Hepatocyte (in vitro differentiated cells): ENCODE measurements around the gene BEND6. TPM values are rescaled to one million over a fixed set of nuclear protein-coding genes. Genes with fewer than 3 reads are reported as not detected.
A peak's percentile ranks its signal among the peaks of the same experiment; 100 is the strongest.

Experiments
- DNase-seq: peaks from one replicate; pipeline ENCODE4 v3.0.0-alpha.2; 2016; ENCODE audit warnings: low spot score
- H2AFZ ChIP-seq: fragments of 200-600 bp; sonication (generic); 2 replicates; pipeline ENCODE4 v1.6.0; 2016; ENCODE audit warnings: antibody characterized with exemption, mild to moderate bottlenecking
- H3K27ac ChIP-seq: fragments of 200-600 bp; sonication (generic); 2 replicates; pipeline ENCODE4 v1.5.1; 2016; ENCODE audit warnings: mild to moderate bottlenecking
- H3K27me3 ChIP-seq: fragments of 200-600 bp; sonication (generic); 2 replicates; pipeline ENCODE4 v1.6.1; 2016
- H3K36me3 ChIP-seq: fragments of 200-600 bp; sonication (generic); replicated peaks from 2 replicates; pipeline ENCODE4 v1.5.1; 2016; ENCODE audit warnings: low read depth; ENCODE audit not compliant: insufficient read depth
- H3K4me1 ChIP-seq: fragments of 200-600 bp; sonication (generic); 2 replicates; pipeline ENCODE4 v1.5.1; 2016; ENCODE audit warnings: mild to moderate bottlenecking, moderate library complexity; ENCODE audit not compliant: insufficient read depth
- H3K4me2 ChIP-seq: fragments of 200-600 bp; sonication (generic); 2 replicates; pipeline ENCODE4 v1.6.0; 2016
- H3K4me3 ChIP-seq: fragments of 200-600 bp; sonication (generic); 2 replicates; pipeline ENCODE4 v1.5.1; 2016; ENCODE audit warnings: mild to moderate bottlenecking
- H3K79me2 ChIP-seq: fragments of 200-600 bp; sonication (generic); 2 replicates; pipeline ENCODE4 v1.6.0; 2017; ENCODE audit warnings: mild to moderate bottlenecking
- H3K9me2 ChIP-seq: fragments of 200-600 bp; sonication (generic); replicated peaks from 2 replicates; pipeline ENCODE4 v1.6.0; 2017; ENCODE audit warnings: mild to moderate bottlenecking; ENCODE audit not compliant: insufficient read depth
- H3K9me3 ChIP-seq: fragments of 200-600 bp; sonication (generic); 2 replicates; pipeline ENCODE4 v1.5.1; 2016; ENCODE audit warnings: low read depth, mild to moderate bottlenecking
- H4K20me1 ChIP-seq: fragments of 200-600 bp; sonication (generic); 2 replicates; pipeline ENCODE4 v1.6.0; 2016; ENCODE audit warnings: mild to moderate bottlenecking; ENCODE audit not compliant: insufficient read depth, poor library complexity, severe bottlenecking
- CTCF ChIP-seq: fragments of 200-600 bp; sonication (generic); IDR thresholded peaks from 2 replicates; pipeline ENCODE4 v1.5.1; 2016; ENCODE audit warnings: antibody characterized with exemption, mild to moderate bottlenecking; ENCODE audit not compliant: poor library complexity
- EZH2 ChIP-seq: fragments of 200-600 bp; sonication (generic); IDR thresholded peaks from 2 replicates; pipeline ENCODE4 v1.6.1; 2016; ENCODE audit warnings: antibody characterized with exemption, mild to moderate bottlenecking, borderline replicate concordance
- EZH2phosphoT487 ChIP-seq: fragments of 200-600 bp; sonication (generic); IDR thresholded peaks from one replicate; pipeline ENCODE4 v1.6.1; 2018; ENCODE audit warnings: antibody characterized with exemption, mild to moderate bottlenecking, low read depth, moderate library complexity; ENCODE audit not compliant: unreplicated experiment, severe bottlenecking
- WGBS: methylation state at CpG from one replicate; pipeline ENCODE4 v1.1.6; 2016; ENCODE audit warnings: low lambda C conversion rate; ENCODE audit errors: missing lambda C conversion rate; 5-methylcytosine and 5-hydroxymethylcytosine counted together
- polyA plus RNA-seq: library from polyadenylated mRNA; unstranded; fragments of >200 nt; fragmentation: Nextera tagmentation; extraction: Ambion mirVana; gene quantifications from 2 replicates; pipeline ENCODE4 v1.2.1, GENCODE V29; 2016
- total RNA-seq: library from RNA; depleted of rRNA; stranded (reverse); fragments of >200 nt; gene quantifications from 2 replicates; pipeline ENCODE4 v1.2.3, GENCODE V29; 2014

BEND6 gene
- total and polyA plus RNA-seq, 2 experiments from 2014 or later: 1.2 to 2.0 TPM

GRCh38 chr6:56949925-56950495 is 4.9 kb upstream of the BEND6 start:
- TF ChIP-seq EZH2phosphoT487 (no peak), CTCF (no peak), EZH2 (no peak)
- no peak overlapping the region for H2AFZ ChIP-seq
- H3K79me2 ChIP-seq: no peaks in the 10 kb centered on the region
- no peaks in the 10 kb centered on the region for H3K9me3 ChIP-seq
- no peak overlapping the region for H3K27ac ChIP-seq
- no peaks in the 10 kb centered on the region for H3K4me1 ChIP-seq
- H3K27me3 ChIP-seq: peaks cover 26% of the 10 kb centered on the region
- no peak for DNase-seq
- no peaks in the 10 kb centered on the region for H3K36me3 ChIP-seq
- no peaks in the 10 kb centered on the region for H3K9me2 ChIP-seq
- H3K4me2 ChIP-seq: no peak overlapping the region
- WGBS: 47% methylated on average over 1 of the region's 1 CpG
- no peaks in the 10 kb centered on the region for H4K20me1 ChIP-seq
- H3K4me3 ChIP-seq: no peak overlapping the region

GRCh38 chr6:56951049-56951831 is 3.7 kb upstream of the BEND6 start:
- peaks cover 26% of the 10 kb centered on the region for H3K27me3 ChIP-seq
- no peak overlapping the region for H3K4me3 ChIP-seq
- no peak overlapping the region for H3K4me2 ChIP-seq
- no peaks in the 10 kb centered on the region for H3K79me2 ChIP-seq
- peaks cover 8% of the 10 kb centered on the region for H3K4me1 ChIP-seq
- DNase-seq: no peak
- H4K20me1 ChIP-seq: no peaks in the 10 kb centered on the region
- no peaks in the 10 kb centered on the region for H3K9me3 ChIP-seq
- no peak overlapping the region for H3K27ac ChIP-seq
- H2AFZ ChIP-seq: no peak overlapping the region
- H3K36me3 ChIP-seq: no peaks in the 10 kb centered on the region
- WGBS: 88% methylated on average over 3 of the region's 3 CpGs
- TF ChIP-seq EZH2: no peak
- no peak for TF ChIP-seq CTCF
- TF ChIP-seq EZH2phosphoT487: no peak
- no peaks in the 10 kb centered on the region for H3K9me2 ChIP-seq

GRCh38 chr6:56953597-56954402 is 1.1 kb upstream of the BEND6 start:
- no peak overlapping the region for H3K27ac ChIP-seq
- peak overlapping the region; percentile 97 for H3K4me2 ChIP-seq
- no peaks in the 10 kb centered on the region for H3K9me3 ChIP-seq
- 3% methylated on average over 42 of the region's 42 CpGs for WGBS
- H2AFZ ChIP-seq: peak overlapping the region; percentile 73
- H4K20me1 ChIP-seq: no peaks in the 10 kb centered on the region
- H3K36me3 ChIP-seq: no peaks in the 10 kb centered on the region
- H3K27me3 ChIP-seq: peaks cover 31% of the 10 kb centered on the region
- peak overlapping the region; percentile 58 for H3K4me3 ChIP-seq
- no peaks in the 10 kb centered on the region for H3K9me2 ChIP-seq
- TF ChIP-seq EZH2phosphoT487 (no peak), EZH2 (peak; percentile 42)
- H3K4me1 ChIP-seq: peaks cover 8% of the 10 kb centered on the region
- no peaks in the 10 kb centered on the region for H3K79me2 ChIP-seq
- peak; percentile 7 for DNase-seq
